Stimulated activated CD8-positive, alpha-beta memory T cell treated with anti-CD3 and anti-CD28 coated beads, Interleukin-12 subunit alpha, Interleukin-12 subunit beta, amount 100 ng/mL, for 4 hours (primary cell): Measurements from ENCODE around the gene PLSCR5.

Source experiments
- DNase-seq: peaks from one replicate; pipeline ENCODE4 v3.0.0-alpha.2; 2020; ENCODE audit warnings: low read depth

Gene PLSCR5

GRCh38 chr3:146605106-146605505 lies at the start of gene PLSCR5:
Gene PLSCR5, minus strand, starts transcription at chr3:146605346. Its CDS starts 134 bp downstream, at chr3:146605212.
- DNase-seq: no peak

- no peak for DNase-seq
These were observed 48.8 kb upstream of the PLSCR5 start for GRCh38 chr3:146653978-146654377.

- DNase-seq: no peak
These were observed 45.7 kb upstream of the PLSCR5 start for GRCh38 chr3:146650691-146651442.

GRCh38 chr3:146646261-146646660 lies 41.1 kb upstream of the PLSCR5 start:
- DNase-seq: no peak

- no peak for DNase-seq
These were observed 36.1 kb upstream of the PLSCR5 start for GRCh38 chr3:146640955-146641867.

GRCh38 chr3:146640361-146640760 lies 35.2 kb upstream of the PLSCR5 start:
- DNase-seq: no peak

- DNase-seq: no peak
These were observed 33.6 kb upstream of the PLSCR5 start for GRCh38 chr3:146638718-146639117.

- no peak for DNase-seq
These were observed 32.7 kb upstream of the PLSCR5 start for GRCh38 chr3:146637871-146638270.

- no peak for DNase-seq
These were observed 31.7 kb upstream of the PLSCR5 start for GRCh38 chr3:146636881-146637280.

GRCh38 chr3:146634346-146634745 lies 29.2 kb upstream of the PLSCR5 start:
- DNase-seq: no peak

GRCh38 chr3:146628671-146629070 lies 23.5 kb upstream of the PLSCR5 start:
- no peak for DNase-seq

GRCh38 chr3:146626403-146627122 lies 21.4 kb upstream of the PLSCR5 start:
- no peak for DNase-seq

GRCh38 chr3:146625186-146625775 lies 20.1 kb upstream of the PLSCR5 start:
- no peak for DNase-seq

- DNase-seq: no peak
These were observed 16.6 kb upstream of the PLSCR5 start for GRCh38 chr3:146621723-146622122.

- no peak for DNase-seq
These were observed 6.9 kb upstream of the PLSCR5 start for GRCh38 chr3:146612015-146612414.

- DNase-seq: no peak
These were observed 6.0 kb upstream of the PLSCR5 start for GRCh38 chr3:146611096-146611495.

- DNase-seq: no peak
These were observed 6.6 kb downstream of the PLSCR5 start for GRCh38 chr3:146598535-146598934.

GRCh38 chr3:146594843-146595482 lies 10.2 kb downstream of the PLSCR5 start:
- DNase-seq: no peak

- DNase-seq: no peak
These were observed 11.4 kb downstream of the PLSCR5 start for GRCh38 chr3:146593776-146594175.

GRCh38 chr3:146590521-146590920 lies 14.6 kb downstream of the PLSCR5 start:
- DNase-seq: no peak

GRCh38 chr3:146589899-146590508 lies 15.1 kb downstream of the PLSCR5 start:
- DNase-seq: no peak
